ENCODE data around the gene CCDC85A.
A peak's percentile ranks its signal among the peaks of the same experiment; 100 is the strongest.
"Not testable (repeated sequence)": the region's sequence is repeated elsewhere in the genome, so short reads cannot be mapped to it uniquely, and the experiment has no call there.

CCDC85A gene

GRCh38 chr2:56183643-56184499 is at the start of gene CCDC85A:
TSS of gene CCDC85A (plus strand) at chr2:56183990. CDS start at chr2:56184625, 635 bp downstream.
- DNase-seq (ENCODE audit: low spot score): peak; percentile 84

GRCh38 chr2:56134861-56135260 is 48.9 kb upstream of the CCDC85A start:
- DNase-seq (ENCODE audit: low spot score): no peak

- DNase-seq (ENCODE audit: low spot score): not testable (repeated sequence)
These were observed 41.2 kb upstream of the CCDC85A start for GRCh38 chr2:56142497-56143061.

GRCh38 chr2:56147907-56148306 is 35.9 kb upstream of the CCDC85A start:
- no peak for DNase-seq (ENCODE audit: low spot score)

- no peak for DNase-seq (ENCODE audit: low spot score)
These were observed 35.0 kb upstream of the CCDC85A start for GRCh38 chr2:56148825-56149224.

- no peak for DNase-seq (ENCODE audit: low spot score)
These were observed 31.9 kb upstream of the CCDC85A start for GRCh38 chr2:56151841-56152240.

- no peak for DNase-seq (ENCODE audit: low spot score)
These were observed 28.6 kb upstream of the CCDC85A start for GRCh38 chr2:56155188-56155587.

GRCh38 chr2:56159875-56160274 is 23.9 kb upstream of the CCDC85A start:
- DNase-seq (ENCODE audit: low spot score): not testable (repeated sequence)

GRCh38 chr2:56167616-56168562 is 15.9 kb upstream of the CCDC85A start:
- DNase-seq (ENCODE audit: low spot score): no peak

GRCh38 chr2:56169521-56169920 is 14.3 kb upstream of the CCDC85A start:
- DNase-seq (ENCODE audit: low spot score): no peak

GRCh38 chr2:56170504-56170903 is 13.3 kb upstream of the CCDC85A start:
- no peak for DNase-seq (ENCODE audit: low spot score)

- no peak for DNase-seq (ENCODE audit: low spot score)
These were observed 12.8 kb upstream of the CCDC85A start for GRCh38 chr2:56170988-56171387.

- DNase-seq (ENCODE audit: low spot score): no peak
These were observed 8.0 kb upstream of the CCDC85A start for GRCh38 chr2:56175779-56176178.

GRCh38 chr2:56177420-56178220 is 6.2 kb upstream of the CCDC85A start:
- no peak for DNase-seq (ENCODE audit: low spot score)

- DNase-seq (ENCODE audit: low spot score): no peak
These were observed 3.9 kb upstream of the CCDC85A start for GRCh38 chr2:56179931-56180330.

GRCh38 chr2:56182420-56182819 is 1.4 kb upstream of the CCDC85A start:
- DNase-seq (ENCODE audit: low spot score): no peak

- DNase-seq (ENCODE audit: low spot score): no peak
These were observed 766 bp downstream of the CCDC85A start for GRCh38 chr2:56184500-56185011.

GRCh38 chr2:56185101-56185581 is 1.4 kb downstream of the CCDC85A start:
- DNase-seq (ENCODE audit: low spot score): peak; percentile 56

GRCh38 chr2:56185582-56186046 is 1.8 kb downstream of the CCDC85A start:
- DNase-seq (ENCODE audit: low spot score): peak; percentile 74

- peak; percentile 73 for DNase-seq (ENCODE audit: low spot score)
These were observed 7.8 kb downstream of the CCDC85A start for GRCh38 chr2:56191617-56192016.
